COLO668 (cell line): ENCODE results near the gene NUMBL.
"Not testable (repeated sequence)": the region's sequence is repeated elsewhere in the genome, so short reads cannot be mapped to it uniquely, and the experiment has no call there.

Experiments
- DNase-seq: peaks from one replicate; lab custom pipeline; 2025; ENCODE audit not compliant: unreplicated experiment; lab: John Stamatoyannopoulos, UW

The NUMBL gene

DNA sequence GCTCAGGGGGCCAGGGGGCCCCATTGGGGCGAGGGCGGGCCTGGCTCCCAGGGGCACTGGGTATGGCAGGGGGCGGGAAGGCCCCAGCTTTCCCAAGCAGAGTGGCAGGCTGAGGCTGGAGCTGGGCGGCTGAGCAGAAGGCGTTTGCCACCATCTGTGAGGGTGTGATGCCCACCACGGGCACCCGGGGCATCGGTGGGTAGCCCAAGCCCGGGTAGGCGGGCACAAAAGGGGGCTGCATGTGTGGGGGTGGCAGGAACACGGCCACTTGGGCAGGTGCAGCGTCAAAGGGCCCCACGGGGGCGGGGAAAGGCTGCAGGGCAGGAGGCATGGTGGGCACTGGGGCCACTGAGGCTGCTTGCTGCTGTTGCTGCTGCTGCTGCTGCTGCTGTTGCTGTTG is 22.8 kb downstream of the NUMBL start:
- DNase-seq = no peak

DNA sequence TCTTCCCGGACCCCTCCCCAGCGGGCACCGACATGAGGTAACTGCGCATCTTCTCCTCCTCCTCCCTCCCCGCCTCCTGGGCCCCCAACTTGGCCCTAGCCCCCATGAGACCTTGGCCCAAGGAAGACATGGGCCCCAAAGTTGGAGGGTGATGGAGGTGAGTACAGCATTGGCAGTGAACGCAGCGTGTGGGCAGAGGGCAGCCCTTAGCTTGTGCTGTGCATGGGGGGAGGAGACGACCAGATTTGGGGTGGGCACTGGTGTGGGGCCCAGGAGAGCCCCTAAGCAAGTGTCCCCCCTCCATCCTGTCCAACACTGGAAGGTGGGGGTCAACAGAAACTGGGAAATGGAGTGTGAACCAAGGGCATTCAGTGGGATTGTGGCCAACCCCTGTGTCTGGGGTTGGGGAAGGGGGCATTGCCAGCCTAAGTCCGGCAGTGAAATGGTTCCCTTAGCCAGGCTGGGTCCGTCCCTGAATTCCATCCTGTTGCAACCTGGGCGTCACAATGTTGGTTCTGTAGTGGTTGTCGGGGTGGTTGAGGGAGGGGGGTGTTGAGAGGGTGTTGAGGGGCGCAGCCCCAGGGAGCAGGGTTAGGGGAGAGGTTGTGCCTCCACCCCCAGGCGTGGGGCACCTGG is 23.5 kb downstream of the NUMBL start:
- DNase-seq = no peak

GRCh38 chr19:40663695-40664692 is 26.5 kb downstream of the NUMBL start:
- DNase-seq = no peak

DNA sequence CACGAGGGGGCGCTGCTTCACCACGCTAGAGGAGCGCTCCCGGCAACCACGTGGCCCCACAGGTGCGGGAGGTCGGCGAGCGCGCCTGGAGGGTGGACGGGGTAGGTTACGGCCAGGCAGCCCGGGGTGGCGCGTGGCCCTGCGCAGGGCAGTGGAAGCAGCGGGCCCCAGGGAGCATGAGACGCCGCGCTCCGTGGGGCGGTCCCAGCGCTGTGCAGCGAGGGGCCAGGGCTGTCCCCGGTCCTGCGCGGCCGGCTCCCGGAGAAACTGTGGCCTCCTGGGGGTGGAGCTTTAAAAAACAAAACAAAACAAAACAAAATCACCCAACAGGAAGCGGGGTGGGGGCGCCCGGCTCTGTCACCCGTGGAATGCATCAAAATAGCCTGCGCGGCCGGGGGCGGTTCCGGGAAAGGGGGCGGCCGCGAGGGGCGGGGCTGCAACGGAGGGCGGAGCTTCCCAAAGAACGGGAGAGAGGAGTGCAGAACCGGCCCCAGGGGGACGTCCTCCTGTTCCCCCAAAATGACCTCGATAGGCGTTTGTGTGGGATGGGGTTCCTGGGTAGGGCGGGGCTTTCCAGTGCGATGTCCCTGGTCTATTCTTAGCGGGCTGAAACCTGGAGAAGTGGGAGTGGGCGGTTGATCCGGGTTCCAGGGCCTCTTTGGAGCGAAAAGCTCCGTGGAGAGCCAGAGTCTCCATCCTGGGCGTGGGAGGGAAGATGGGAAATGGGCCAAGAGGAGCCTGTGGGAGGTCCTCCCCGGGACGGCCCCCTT is 27.3 kb downstream of the NUMBL start:
- DNase-seq = peak; percentile 87

GRCh38 chr19:40661616-40662015 is 28.8 kb downstream of the NUMBL start:
- DNase-seq = no peak

- no peak for DNase-seq
Measured at GRCh38 chr19:40659566-40659965, 30.9 kb downstream of the NUMBL start.

DNA sequence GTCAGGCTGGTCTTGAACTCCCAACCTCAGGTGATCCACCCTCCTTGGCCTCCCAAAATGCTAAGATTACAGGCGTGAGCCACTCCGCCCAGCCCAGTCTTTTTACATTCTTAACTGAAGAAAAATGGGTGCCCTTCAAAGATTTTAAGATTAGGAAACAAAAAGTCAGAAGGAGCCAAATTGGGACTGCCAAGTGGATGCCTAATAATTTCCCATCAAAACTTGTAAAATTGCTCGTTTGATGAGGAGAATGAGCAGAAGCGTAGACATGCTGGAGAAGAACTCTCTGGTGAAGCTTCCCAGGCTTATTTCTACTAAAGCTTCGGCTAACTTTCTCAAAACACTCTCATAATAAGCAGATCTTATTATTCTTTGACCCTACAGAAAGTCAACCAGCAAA is 31.3 kb downstream of the NUMBL start:
- DNase-seq = no peak

GRCh38 chr19:40658031-40658430 is 32.4 kb downstream of the NUMBL start:
- no peak for DNase-seq

DNA sequence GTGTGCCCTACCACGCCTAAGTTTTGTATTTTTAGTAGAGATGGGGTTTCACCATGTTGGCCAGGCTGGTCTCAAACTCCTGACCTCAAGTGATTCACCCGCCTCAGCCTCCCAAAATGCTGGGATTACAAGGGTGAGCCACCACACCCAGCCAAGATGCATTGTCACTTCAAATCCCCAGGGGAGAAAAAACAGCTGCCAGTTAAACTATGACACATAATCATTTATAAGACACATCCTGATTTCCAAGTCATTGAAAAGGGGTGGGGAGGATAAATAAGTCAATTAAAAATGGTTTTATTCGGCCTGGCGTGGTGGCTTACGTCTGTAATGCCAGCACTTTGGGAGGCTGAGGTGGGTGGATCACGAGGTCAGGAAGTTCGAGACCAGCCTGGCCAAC is 34.8 kb downstream of the NUMBL start:
- not testable (repeated sequence) for DNase-seq

DNA sequence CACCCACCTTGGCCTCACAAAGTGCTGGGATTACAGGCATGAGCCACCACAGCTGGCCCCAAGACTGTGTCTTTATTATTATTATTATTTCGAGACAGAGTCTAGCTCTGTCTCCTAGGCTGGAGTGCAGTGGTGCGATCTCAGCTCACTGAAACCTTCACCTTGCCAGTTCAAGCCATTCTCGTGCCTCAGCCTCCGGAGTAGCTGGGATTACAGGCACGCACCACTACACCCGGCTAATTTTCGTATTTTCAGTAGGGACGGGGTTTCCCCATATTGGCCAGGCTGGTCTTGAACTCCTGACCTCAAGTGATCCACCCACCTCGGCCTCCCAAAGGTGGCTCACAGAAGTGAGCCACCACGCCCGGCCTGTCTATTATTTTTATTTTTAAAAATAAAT is 38.1 kb downstream of the NUMBL start:
- DNase-seq = not testable (repeated sequence)

DNA sequence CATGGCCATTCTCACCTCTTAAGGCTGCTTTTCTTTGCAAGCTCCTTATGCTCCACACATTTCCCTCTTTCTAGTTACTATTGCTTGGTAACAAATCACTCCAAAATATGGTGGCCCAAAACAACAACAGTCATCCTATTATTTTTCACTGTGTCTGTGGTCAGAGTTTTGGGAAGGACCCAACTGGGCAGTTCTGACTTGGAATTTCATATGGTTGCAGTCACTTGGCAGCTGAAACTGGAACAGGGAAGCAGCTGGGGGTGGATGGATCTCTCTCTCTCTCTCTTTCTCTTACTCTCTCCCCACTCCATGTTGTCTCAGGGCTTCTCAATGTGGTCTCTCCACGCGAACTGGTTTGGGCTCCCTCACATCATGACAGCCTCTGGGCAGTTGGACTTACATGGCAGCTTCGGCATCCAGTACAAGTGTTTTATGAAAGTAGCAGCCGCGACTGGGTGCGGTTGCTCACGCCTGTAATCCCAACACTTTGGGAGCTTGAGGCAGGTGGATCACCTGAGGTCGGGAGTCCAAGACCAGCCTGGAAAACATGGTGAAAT is 39.6 kb downstream of the NUMBL start:
- no peak for DNase-seq

DNA sequence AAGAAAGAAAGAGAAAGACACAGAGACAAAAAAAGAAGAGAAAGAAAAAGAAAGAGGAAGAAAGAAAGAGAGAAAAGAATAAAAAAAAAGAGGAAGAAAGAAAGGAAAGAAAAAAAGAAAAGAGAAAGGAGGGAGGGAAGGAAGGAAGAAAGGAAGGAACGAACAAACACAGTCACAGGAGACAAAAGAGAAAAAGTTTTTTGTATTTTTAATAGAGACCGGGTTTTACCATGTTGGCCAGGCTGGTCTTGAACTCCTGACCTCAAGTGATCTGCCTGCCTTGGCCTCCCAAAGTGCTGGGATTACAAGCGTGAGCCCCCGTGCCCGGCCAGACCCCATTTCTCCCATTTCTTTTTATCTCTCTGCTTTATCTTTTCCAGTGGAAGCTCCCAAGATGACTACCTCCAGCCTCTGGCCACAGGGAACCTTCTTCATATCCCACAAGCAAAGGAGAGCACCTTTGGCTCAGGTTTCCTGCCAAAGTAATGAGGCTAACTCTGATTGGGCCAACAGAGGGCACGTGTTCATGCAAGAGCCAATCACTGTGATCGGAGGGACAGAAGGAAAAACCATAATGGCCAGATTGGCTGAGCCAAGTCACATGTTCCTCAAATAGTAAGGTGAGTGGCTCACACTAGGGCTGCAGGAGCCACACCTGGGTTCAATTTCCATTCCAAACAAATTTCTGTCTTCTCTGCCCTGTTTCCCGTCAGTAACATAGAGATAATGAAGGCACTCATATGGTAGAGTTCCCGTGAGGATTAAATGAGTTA is 40.4 kb downstream of the NUMBL start:
- DNase-seq = not testable (repeated sequence)

GRCh38 chr19:40646743-40647254 is 43.7 kb downstream of the NUMBL start:
- no peak for DNase-seq

DNA sequence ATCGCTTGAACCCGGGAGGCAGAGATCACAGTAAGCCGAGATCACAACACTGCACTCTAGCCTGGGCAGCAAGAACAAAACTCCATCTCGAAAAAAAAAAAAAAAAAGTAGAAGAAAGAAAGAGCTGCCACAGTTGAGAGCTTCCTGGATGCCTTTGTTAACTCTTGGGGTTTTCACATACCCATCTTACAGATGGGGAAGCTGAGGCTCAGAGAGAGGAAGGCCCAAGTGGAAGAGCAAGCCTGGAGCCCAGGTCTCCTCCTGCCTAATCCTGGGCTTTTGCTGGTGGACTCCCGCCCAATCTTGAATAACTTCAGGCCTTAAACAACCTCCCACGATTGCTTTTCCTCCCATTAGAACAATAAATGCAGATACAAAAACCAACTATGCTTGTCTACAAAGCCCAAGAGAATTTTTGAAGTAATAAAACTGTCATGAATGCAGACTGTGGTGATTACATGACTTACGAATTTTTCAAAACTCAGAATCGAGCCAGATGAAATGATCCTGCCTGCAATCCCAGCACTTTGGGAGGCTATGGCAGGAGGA is 47.6 kb downstream of the NUMBL start:
- DNase-seq = no peak

DNA sequence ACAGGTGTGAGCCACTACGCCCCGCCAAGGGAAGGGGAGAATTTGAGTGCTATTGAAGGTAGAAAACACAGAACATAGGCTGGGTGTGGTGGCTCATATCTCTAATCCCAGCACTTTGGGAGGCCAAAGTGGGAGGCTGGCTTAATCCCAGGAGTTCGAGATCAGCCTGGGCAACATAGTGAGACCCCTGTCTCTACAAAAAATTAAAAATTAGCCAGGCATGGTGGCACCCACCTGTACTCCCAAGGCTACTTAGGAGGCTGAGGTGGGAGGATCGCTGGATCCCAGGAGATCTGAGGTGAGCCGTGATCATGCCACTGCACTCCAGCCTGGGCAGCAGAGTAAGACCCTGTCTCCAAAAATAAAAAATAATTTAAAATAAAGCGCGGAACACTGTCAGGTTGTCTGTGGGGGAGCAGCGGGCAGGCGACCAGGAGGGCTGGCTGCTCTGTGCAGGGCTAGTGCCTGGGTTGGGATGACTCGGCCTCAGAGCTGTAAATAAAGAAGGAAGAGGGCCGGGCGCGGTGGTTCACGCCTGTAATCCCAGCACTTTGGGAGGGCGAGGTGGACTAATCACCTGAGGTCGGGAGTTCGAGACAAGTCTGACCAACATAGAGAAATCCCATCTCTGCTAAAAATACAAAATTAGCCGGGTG is 48.3 kb downstream of the NUMBL start:
- DNase-seq = no peak

- DNase-seq = no peak
Measured at GRCh38 chr19:40641281-40641680, 49.2 kb downstream of the NUMBL start.

GRCh38 chr19:40640744-40641143 is 49.7 kb downstream of the NUMBL start:
- no peak for DNase-seq

DNA sequence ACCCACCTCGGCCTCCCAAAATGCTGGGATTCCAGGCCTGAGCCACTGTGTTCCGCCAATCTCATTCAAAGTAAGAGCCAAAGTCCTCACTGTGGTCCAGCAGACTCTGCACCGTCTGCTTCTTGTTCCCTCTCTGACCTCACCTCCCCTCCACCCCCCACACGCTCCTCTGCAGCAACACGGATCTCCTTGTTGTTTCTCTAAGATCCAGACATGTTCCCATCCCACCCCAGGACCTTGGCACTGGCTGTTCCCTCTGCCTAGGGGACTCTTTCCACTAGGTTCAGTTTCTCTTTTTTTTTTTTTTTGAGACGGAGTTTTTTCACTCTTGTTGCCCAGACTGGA is 50.8 kb downstream of the NUMBL start:
- no peak for DNase-seq

DNA sequence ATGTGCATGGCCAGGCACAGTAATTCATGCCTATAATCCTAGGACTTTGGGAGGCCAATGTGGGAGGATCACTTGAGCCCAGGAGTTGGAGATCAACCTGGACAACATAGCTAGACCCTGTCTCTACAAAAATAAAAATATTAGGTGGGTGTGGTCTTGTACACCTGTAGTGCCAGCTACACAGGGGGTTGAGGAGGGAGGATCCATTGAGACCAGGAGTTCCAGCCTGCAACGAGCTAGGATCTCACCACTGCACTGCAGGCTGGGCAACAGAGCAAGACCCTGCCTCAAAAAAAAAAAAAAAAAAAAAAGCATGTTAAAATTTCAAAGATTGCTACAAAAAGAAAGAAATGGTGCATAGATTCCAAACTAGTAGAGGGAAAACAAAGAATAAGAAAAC is 52.1 kb downstream of the NUMBL start:
- no peak for DNase-seq

GRCh38 chr19:40633207-40633606 is 57.2 kb downstream of the NUMBL start:
- no peak for DNase-seq
